ENCODE measurements around the gene ITGBL1.

ITGBL1 gene

GRCh38 chr13:101647760-101648159, 195.3 kb downstream of the ITGBL1 start:
- no peaks in the 10 kb centered on the region for H3K9me3 ChIP-seq (ENCODE audit: insufficient read depth, low read depth, low read length)
- no peaks in the 10 kb centered on the region for H3K27me3 ChIP-seq (ENCODE audit: insufficient read depth, low read length, poor library complexity, severe bottlenecking)
- no peaks in the 10 kb centered on the region for H3F3A ChIP-seq (ENCODE audit: low read depth)
- H3K9me2 ChIP-seq (replicated peaks; ENCODE audit: low read depth, low read length), result no peaks in the 10 kb centered on the region
- H3K4me1 ChIP-seq (ENCODE audit: insufficient read depth, low read length, poor library complexity, severe bottlenecking), result no peaks in the 10 kb centered on the region
- H3K4me2 ChIP-seq (ENCODE audit: low read depth, low read length, poor library complexity, severe bottlenecking), result no peak overlapping the region
- TF ChIP-seq EZH2phosphoT487 (IDR thresholded peaks at IDR 0.05; ENCODE audit: borderline replicate concordance), result no peak
- TF ChIP-seq, protein P1, sequence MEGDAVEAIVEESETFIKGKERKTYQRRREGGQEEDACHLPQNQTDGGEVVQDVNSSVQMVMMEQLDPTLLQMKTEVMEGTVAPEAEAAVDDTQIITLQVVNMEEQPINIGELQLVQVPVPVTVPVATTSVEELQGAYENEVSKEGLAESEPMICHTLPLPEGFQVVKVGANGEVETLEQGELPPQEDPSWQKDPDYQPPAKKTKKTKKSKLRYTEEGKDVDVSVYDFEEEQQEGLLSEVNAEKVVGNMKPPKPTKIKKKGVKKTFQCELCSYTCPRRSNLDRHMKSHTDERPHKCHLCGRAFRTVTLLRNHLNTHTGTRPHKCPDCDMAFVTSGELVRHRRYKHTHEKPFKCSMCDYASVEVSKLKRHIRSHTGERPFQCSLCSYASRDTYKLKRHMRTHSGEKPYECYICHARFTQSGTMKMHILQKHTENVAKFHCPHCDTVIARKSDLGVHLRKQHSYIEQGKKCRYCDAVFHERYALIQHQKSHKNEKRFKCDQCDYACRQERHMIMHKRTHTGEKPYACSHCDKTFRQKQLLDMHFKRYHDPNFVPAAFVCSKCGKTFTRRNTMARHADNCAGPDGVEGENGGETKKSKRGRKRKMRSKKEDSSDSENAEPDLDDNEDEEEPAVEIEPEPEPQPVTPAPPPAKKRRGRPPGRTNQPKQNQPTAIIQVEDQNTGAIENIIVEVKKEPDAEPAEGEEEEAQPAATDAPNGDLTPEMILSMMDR (conservative IDR thresholded peaks at IDR 0.05; ENCODE audit: low read length), result no peak
- no peak overlapping the region for H3K9ac ChIP-seq (ENCODE audit: low read depth, low read length, poor library complexity, severe bottlenecking)
- H3K79me2 ChIP-seq (ENCODE audit: insufficient read depth, low read length), result no peaks in the 10 kb centered on the region
- H3K36me3 ChIP-seq (ENCODE audit: insufficient read depth, low read length), result no peaks in the 10 kb centered on the region
- no peaks in the 10 kb centered on the region for H4K20me1 ChIP-seq (ENCODE audit: insufficient read depth, low read length, poor library complexity, severe bottlenecking)
- H3K4me3 ChIP-seq (ENCODE audit: low read length, poor library complexity, severe bottlenecking), result no peak overlapping the region
- no peak overlapping the region for H2AFZ ChIP-seq (ENCODE audit: low read length)

DNA sequence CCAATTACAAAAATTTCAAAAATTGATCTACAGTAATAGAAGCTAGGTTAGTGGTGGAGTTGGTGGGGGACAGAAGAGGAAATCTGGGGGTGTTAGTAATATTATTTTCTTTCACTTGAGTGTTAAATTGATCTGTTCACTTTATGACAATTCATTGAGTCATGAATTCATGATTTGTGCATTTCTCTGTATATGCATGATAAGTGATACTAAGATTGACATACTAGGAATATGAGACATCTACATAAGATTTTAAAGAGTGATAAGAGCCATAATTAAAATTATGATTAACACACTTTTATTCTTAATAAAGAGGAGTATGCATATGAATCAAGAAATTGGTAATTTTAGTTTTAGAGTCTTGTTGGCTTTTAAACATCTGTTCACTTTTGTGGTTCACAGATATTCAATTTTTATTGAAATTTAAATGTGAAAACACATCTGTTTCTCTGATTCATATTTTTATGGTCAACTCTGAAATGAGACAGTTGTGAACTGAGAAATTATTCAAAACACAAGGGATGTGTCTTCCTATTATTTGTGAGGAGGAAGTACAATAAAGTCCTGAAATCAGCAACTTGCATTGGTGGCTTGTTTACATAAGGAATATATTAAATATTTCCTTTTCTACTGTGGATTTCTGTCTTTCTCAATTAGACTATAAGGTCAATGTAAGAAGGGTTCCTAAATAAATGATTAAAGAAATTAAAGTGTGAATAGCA, 196.5 kb downstream of the ITGBL1 start:
- H3K9me2 ChIP-seq (replicated peaks; ENCODE audit: low read depth, low read length), result no peaks in the 10 kb centered on the region
- no peak overlapping the region for H2AFZ ChIP-seq (ENCODE audit: low read length)
- TF ChIP-seq, protein P1 (conservative IDR thresholded peaks at IDR 0.05; ENCODE audit: low read length), result no peak
- TF ChIP-seq EZH2phosphoT487 (IDR thresholded peaks at IDR 0.05; ENCODE audit: borderline replicate concordance), result no peak
- no peaks in the 10 kb centered on the region for H3K27me3 ChIP-seq (ENCODE audit: insufficient read depth, low read length, poor library complexity, severe bottlenecking)
- no peaks in the 10 kb centered on the region for H3K79me2 ChIP-seq (ENCODE audit: insufficient read depth, low read length)
- no peaks in the 10 kb centered on the region for H3K4me1 ChIP-seq (ENCODE audit: insufficient read depth, low read length, poor library complexity, severe bottlenecking)
- no peak overlapping the region for H3K4me2 ChIP-seq (ENCODE audit: low read depth, low read length, poor library complexity, severe bottlenecking)
- H3F3A ChIP-seq (ENCODE audit: low read depth), result no peaks in the 10 kb centered on the region
- no peaks in the 10 kb centered on the region for H3K9me3 ChIP-seq (ENCODE audit: insufficient read depth, low read depth, low read length)
- no peaks in the 10 kb centered on the region for H3K36me3 ChIP-seq (ENCODE audit: insufficient read depth, low read length)
- no peaks in the 10 kb centered on the region for H4K20me1 ChIP-seq (ENCODE audit: insufficient read depth, low read length, poor library complexity, severe bottlenecking)
- no peak overlapping the region for H3K4me3 ChIP-seq (ENCODE audit: low read length, poor library complexity, severe bottlenecking)
- no peak overlapping the region for H3K9ac ChIP-seq (ENCODE audit: low read depth, low read length, poor library complexity, severe bottlenecking)

- Histone ChIP-seq H3K4me2 (ENCODE audit: low read depth, low read length, poor library complexity, severe bottlenecking) (no peak overlapping the region), H3K79me2 (ENCODE audit: insufficient read depth, low read length) (no peaks in the 10 kb centered on the region), H3K9ac (ENCODE audit: low read depth, low read length, poor library complexity, severe bottlenecking) (no peak overlapping the region), H3K4me1 (ENCODE audit: insufficient read depth, low read length, poor library complexity, severe bottlenecking) (no peaks in the 10 kb centered on the region), H3K9me2 (replicated peaks; ENCODE audit: low read depth, low read length) (no peaks in the 10 kb centered on the region), H4K20me1 (ENCODE audit: insufficient read depth, low read length, poor library complexity, severe bottlenecking) (no peaks in the 10 kb centered on the region), H2AFZ (ENCODE audit: low read length) (no peak overlapping the region), H3K9me3 (ENCODE audit: insufficient read depth, low read depth, low read length) (no peaks in the 10 kb centered on the region), H3K36me3 (ENCODE audit: insufficient read depth, low read length) (no peaks in the 10 kb centered on the region), H3F3A (ENCODE audit: low read depth) (no peaks in the 10 kb centered on the region), H3K4me3 (ENCODE audit: low read length, poor library complexity, severe bottlenecking) (no peak overlapping the region), H3K27me3 (ENCODE audit: insufficient read depth, low read length, poor library complexity, severe bottlenecking) (no peaks in the 10 kb centered on the region)
- TF ChIP-seq EZH2phosphoT487 (IDR thresholded peaks at IDR 0.05; ENCODE audit: borderline replicate concordance), result no peak
- TF ChIP-seq, protein P1 (conservative IDR thresholded peaks at IDR 0.05; ENCODE audit: low read length), result no peak
Observed at GRCh38 chr13:101649488-101650126, 197.1 kb downstream of the ITGBL1 start.

Measured in Loucy (cell line).